Breast epithelium (tissue), 4 donors: ENCODE results near the gene ELAC2. TPM values are rescaled to one million over a fixed set of nuclear protein-coding genes. Genes with fewer than 3 reads are reported as not detected.

Experiments
- DNase-seq, 2 donors: peaks; one replicate each; pipeline ENCODE4 v3.0.0-alpha.2; 2019; ENCODE audit warnings: low spot score in 2 of 2
- H3K27ac ChIP-seq, 2 donors: fragments of 200-600 bp; sonication (generic) in 1 of 2; one replicate each; pipeline ENCODE4 v1.5.1; 2016 to 2019; ENCODE audit warnings: mild to moderate bottlenecking in 1 of 2
- H3K27me3 ChIP-seq, 2 donors: fragments of 200-600 bp; sonication (generic) in 1 of 2; one replicate each; pipeline versions ENCODE4 v1.5.1 to v1.6.0; 2017 to 2019; ENCODE audit warnings: control low read depth in 1 of 2, mild to moderate bottlenecking in 1 of 2
- H3K36me3 ChIP-seq: fragments of 200-600 bp; one replicate; pipeline ENCODE4 v1.5.1; 2019
- H3K4me1 ChIP-seq, 2 donors: fragments of 200-600 bp; sonication (generic); one replicate each; pipeline ENCODE4 v1.5.1; 2016 to 2019; ENCODE audit warnings: control low read depth in 1 of 2
- H3K4me3 ChIP-seq, 3 donors: fragments of 200-600 bp; sonication (generic); 1 replicate in 2 of 3; 2 replicates in 1 of 3; pipeline ENCODE4 v1.5.1; 2016 to 2019; ENCODE audit warnings: mild to moderate bottlenecking in 3 of 3, moderate library complexity in 2 of 3
- H3K9me3 ChIP-seq, 2 donors: fragments of 200-600 bp; sonication (generic) in 1 of 2; one replicate each; pipeline ENCODE4 v1.5.1; 2016 to 2019; ENCODE audit warnings: control low read depth in 1 of 2
- POLR2A ChIP-seq: fragments of 450-650 bp; IDR thresholded peaks from one replicate; pipeline ENCODE4 v1.6.1; 2016; ENCODE audit warnings: antibody characterized with exemption, mild to moderate bottlenecking, moderate library complexity
- POLR2AphosphoS5 ChIP-seq, 3 donors: sonication (generic); formaldehyde crosslinking; IDR thresholded peaks; one replicate each; pipeline ENCODE4 v1.6.1; 2017; ENCODE audit warnings: antibody characterized with exemption in 3 of 3
- intact Hi-C: fragments of 100-400 bp; cut with DNase I; formaldehyde crosslinking; loops from one replicate; pipeline ENCODE4 v1.15.1; 2023; ENCODE audit warnings: low total_unique reads
- total RNA-seq, 3 donors: library from RNA; depleted of rRNA; stranded (reverse); fragments of >200 nt; gene quantifications; one replicate each; pipeline ENCODE4 v1.1.0, GENCODE V29; 2016
- TF ChIP-seq, protein P1 (sequence below), 3 donors: fragments of 450-650 bp; IDR thresholded peaks; one replicate each; pipeline ENCODE4 v1.5.1; 2016 to 2017; ENCODE audit warnings: antibody characterized with exemption in 3 of 3, mild to moderate bottlenecking in 3 of 3, moderate library complexity in 3 of 3

The ELAC2 gene
- total RNA-seq, 3 donors from 2014 or later: 67.2 to 83.0 (median 76.4) TPM

DNA sequence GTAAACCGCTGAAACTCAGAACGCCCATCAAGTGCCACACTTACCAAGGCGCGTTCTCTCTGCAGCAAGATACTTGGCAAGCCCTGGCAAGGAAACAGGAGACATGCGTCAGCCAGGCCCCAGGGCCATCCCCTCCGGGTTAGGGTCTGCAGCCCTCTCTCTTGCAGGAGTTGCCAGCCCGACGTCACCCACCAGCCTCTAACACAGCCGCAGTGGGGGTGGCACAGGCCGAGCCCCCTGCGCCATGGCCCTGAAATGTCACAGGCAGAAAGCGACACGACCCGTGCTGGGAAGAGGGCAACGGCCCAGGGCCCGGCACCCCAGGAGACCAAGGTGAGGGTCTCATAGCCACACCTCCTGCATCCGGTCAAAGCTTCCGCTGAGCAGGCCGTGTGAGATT lies 21.9 kb downstream of the ELAC2 start:
- no peaks in the 10 kb centered on the region for H3K9me3 ChIP-seq
- no peak for DNase-seq
- intact Hi-C loops: loop anchor here (10.0 kb wide), 1 partner anchor 1451 kb away; no protein-coding TSS in a partner anchor
- H3K4me3 ChIP-seq: no peak overlapping the region
- TF ChIP-seq POLR2AphosphoS5 (IDR thresholded peaks at IDR 0.05) (no peak), POLR2A (no peak)
- TF ChIP-seq, protein P1, sequence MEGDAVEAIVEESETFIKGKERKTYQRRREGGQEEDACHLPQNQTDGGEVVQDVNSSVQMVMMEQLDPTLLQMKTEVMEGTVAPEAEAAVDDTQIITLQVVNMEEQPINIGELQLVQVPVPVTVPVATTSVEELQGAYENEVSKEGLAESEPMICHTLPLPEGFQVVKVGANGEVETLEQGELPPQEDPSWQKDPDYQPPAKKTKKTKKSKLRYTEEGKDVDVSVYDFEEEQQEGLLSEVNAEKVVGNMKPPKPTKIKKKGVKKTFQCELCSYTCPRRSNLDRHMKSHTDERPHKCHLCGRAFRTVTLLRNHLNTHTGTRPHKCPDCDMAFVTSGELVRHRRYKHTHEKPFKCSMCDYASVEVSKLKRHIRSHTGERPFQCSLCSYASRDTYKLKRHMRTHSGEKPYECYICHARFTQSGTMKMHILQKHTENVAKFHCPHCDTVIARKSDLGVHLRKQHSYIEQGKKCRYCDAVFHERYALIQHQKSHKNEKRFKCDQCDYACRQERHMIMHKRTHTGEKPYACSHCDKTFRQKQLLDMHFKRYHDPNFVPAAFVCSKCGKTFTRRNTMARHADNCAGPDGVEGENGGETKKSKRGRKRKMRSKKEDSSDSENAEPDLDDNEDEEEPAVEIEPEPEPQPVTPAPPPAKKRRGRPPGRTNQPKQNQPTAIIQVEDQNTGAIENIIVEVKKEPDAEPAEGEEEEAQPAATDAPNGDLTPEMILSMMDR (IDR thresholded peaks at IDR 0.05): no peak
- H3K27me3 ChIP-seq: no peaks in the 10 kb centered on the region
- H3K27ac ChIP-seq: no peak overlapping the region
- H3K4me1 ChIP-seq: no peaks in the 10 kb centered on the region
- peaks cover 27% of the 10 kb centered on the region for H3K36me3 ChIP-seq

DNA sequence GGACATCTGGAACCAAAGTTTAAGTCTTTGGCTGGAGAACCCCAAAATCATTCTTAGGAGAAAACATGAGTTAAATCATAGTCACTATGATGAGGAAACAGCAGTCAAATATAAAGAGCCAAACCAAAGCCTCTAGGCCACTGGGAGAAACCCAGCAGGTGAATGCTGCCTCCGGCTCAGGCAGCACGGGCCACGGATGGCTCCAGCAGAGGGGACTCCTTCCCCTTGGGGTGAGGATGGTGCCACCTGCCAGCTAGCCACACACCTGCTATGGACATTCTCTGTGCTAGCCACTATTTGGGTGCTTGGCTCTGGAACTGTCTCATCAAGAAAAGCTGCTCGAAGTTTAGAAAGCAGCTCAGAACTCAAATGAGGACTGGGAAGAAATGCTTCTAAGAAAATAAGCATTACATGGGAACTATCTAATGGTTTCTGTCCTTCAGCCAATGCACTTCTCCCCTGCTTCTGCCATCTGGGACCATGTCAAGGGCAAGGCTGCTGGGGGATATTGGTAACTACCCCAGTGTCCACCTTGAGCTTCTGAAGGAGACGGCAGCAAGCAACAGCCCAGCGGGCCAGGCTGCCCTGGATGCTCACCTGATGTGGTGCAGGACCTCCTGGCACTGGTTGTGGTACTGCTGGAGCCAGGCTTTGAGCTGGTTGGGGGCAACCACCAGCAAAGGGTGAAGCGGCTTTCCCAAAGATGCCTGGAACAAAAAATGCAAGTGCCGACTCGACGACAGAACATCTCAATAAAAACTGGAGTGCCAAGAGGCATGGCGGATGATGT lies 22.5 kb downstream of the ELAC2 start:
- no peak for DNase-seq
- intact Hi-C loops: loop anchor here (10.0 kb wide), 1 partner anchor 1450 kb away; no protein-coding TSS in a partner anchor
- H3K4me3 ChIP-seq: no peak overlapping the region
- TF ChIP-seq POLR2AphosphoS5 (IDR thresholded peaks at IDR 0.05) (no peak), POLR2A (no peak)
- TF ChIP-seq, protein P1 (IDR thresholded peaks at IDR 0.05): no peak
- H3K27me3 ChIP-seq: no peaks in the 10 kb centered on the region
- no peaks in the 10 kb centered on the region for H3K9me3 ChIP-seq
- peaks cover 27% of the 10 kb centered on the region for H3K36me3 ChIP-seq
- H3K4me1 ChIP-seq: no peaks in the 10 kb centered on the region
- no peak overlapping the region for H3K27ac ChIP-seq

DNA sequence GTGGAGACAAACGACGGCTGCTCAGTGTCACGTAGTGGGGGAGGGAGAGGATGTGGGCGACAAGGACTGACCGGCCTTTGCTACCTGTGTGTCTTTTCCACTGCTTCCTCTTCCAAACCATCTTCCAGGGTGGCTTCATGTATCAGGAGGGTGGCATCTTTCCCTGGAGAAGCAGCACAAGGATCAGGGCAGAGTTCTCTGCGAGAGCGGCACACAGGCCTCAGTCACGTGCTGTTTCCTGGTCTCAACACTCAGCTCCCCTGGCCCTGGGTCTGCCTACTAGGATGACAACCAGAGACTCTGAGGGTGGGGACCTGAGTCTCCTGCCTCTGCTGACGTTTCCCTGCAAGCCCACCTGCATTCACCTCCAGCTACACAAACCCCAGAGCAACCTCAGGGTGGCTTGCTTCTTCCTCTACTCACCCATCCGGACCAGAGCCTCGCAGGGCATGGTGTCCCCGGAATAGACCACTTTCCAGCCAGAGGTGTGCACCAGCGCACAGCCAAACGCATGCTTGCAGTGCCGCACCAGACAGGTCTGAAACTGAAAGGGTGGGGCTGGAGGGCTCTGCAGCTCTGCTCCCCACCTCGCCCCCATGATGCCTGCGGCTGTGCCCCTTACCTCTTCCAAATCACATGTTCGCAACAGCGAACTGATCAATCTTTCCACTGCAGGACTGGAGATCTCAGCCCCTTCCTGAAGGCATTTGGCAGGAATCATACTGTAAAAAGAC lies 23.3 kb downstream of the ELAC2 start:
- Histone ChIP-seq H3K4me1 (no peaks in the 10 kb centered on the region), H3K4me3 (no peak overlapping the region), H3K36me3 (peaks cover 27% of the 10 kb centered on the region), H3K27ac (no peak overlapping the region), H3K27me3 (no peaks in the 10 kb centered on the region), H3K9me3 (no peaks in the 10 kb centered on the region)
- TF ChIP-seq POLR2A (no peak), POLR2AphosphoS5 (IDR thresholded peaks at IDR 0.05) (no peak)
- TF ChIP-seq, protein P1 (IDR thresholded peaks at IDR 0.05): no peak
- intact Hi-C loops: loop anchor here (10.0 kb wide), 1 partner anchor 1450 kb away; no protein-coding TSS in a partner anchor
- DNase-seq: no peak

DNA sequence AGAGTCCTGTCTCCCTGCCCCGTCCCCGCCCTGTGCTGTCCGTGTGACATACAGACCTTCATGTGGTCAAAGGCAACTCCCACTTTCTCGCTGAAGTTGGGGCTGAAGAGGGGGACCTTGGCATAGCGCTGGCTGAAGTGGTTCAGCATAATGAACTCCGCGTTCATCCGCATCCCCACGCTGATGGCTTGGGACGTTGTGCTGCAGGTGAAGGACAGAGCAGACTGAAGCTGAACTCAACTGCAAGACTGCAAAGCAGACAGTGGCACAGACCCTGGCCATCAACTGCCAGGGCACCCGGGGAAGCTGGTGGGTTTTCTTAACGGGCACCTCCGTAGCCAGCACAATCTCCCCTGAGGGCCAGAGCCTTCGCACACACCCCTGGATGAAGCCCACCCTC lies 24.2 kb downstream of the ELAC2 start:
- H3K9me3 ChIP-seq: no peaks in the 10 kb centered on the region
- no peak for TF ChIP-seq POLR2AphosphoS5 (IDR thresholded peaks at IDR 0.05)
- TF ChIP-seq, protein P1 (IDR thresholded peaks at IDR 0.05): no peak
- TF ChIP-seq POLR2A: no peak
- no peak overlapping the region for H3K4me3 ChIP-seq
- no peak for DNase-seq
- intact Hi-C loops: loop anchor here (10.0 kb wide), 1 partner anchor 1449 kb away; no protein-coding TSS in a partner anchor
- no peaks in the 10 kb centered on the region for H3K27me3 ChIP-seq
- peaks cover 27% of the 10 kb centered on the region for H3K36me3 ChIP-seq
- H3K27ac ChIP-seq: no peak overlapping the region
- no peaks in the 10 kb centered on the region for H3K4me1 ChIP-seq

DNA sequence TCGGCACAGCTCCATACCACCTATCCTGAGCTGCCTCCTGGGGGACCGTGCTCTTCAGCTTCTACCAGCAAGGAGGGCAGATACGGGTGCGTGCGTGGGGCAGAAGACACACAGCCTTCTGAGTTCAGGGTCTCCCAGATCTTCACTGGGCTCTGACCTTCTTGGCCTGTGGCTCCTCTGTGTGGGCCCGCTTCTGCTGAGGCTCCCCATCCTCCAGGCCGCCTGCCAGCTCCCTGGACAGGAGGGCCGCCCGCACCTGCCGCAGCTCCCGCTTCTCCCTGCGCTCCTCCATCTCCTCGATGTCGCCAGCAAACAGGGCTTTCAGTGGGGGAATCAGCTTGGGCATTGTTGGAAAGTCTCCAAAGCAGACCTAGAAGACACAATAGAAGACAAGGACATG lies 25.2 kb downstream of the ELAC2 start:
- TF ChIP-seq, protein P1 (IDR thresholded peaks at IDR 0.05): no peak
- TF ChIP-seq POLR2AphosphoS5 (IDR thresholded peaks at IDR 0.05) (no peak), POLR2A (no peak)
- no peaks in the 10 kb centered on the region for H3K9me3 ChIP-seq
- DNase-seq: no peak
- H3K4me1 ChIP-seq: no peaks in the 10 kb centered on the region
- no peak overlapping the region for H3K27ac ChIP-seq
- intact Hi-C loops: loop anchor here (10.0 kb wide), 1 partner anchor 1448 kb away; no protein-coding TSS in a partner anchor
- H3K36me3 ChIP-seq: peaks cover 20% of the 10 kb centered on the region
- H3K4me3 ChIP-seq: no peak overlapping the region
- H3K27me3 ChIP-seq: no peaks in the 10 kb centered on the region
